HepG2 (cell line): ENCODE measurements around the gene MTA1. TPM values are rescaled to one million over a fixed set of nuclear protein-coding genes. Genes with fewer than 3 reads are reported as not detected.

Source experiments
- AGO1 ChIP-seq: fragments of 200-400 bp; formaldehyde crosslinking; IDR thresholded peaks from 2 replicates; pipeline ENCODE4 v1.6.1; 2017; ENCODE audit warnings: mild to moderate bottlenecking, low read depth, low read length, moderate library complexity; ENCODE audit not compliant: poor library complexity, severe bottlenecking
- GTF2F1 ChIP-seq: fragments of 150-350 bp; IDR thresholded peaks from 2 replicates; pipeline ENCODE4 v1.6.1; 2014; ENCODE audit warnings: low read length
- HDAC1 ChIP-seq: sonication (generic); formaldehyde crosslinking; IDR thresholded peaks from 2 replicates; pipeline ENCODE4 v1.5.1; 2020; ENCODE audit warnings: mild to moderate bottlenecking, missing genetic modification reagents
- HNF1B ChIP-seq: sonication (generic); formaldehyde crosslinking; IDR thresholded peaks from 2 replicates; pipeline ENCODE4 v1.5.1; 2020; ENCODE audit warnings: mild to moderate bottlenecking, moderate library complexity, missing genetic modification reagents
- JARID2 ChIP-seq: sonication (generic); formaldehyde crosslinking; IDR thresholded peaks from 2 replicates; pipeline ENCODE4 v1.8.1; 2023; ENCODE audit warnings: missing genetic modification reagents, inconsistent platforms; ENCODE audit not compliant: insufficient replicate concordance
- SRF ChIP-seq: IDR thresholded peaks from 2 replicates; pipeline ENCODE4 v1.6.1; 2011; ENCODE audit warnings: mild to moderate bottlenecking, low read depth, low read length, moderate library complexity
- ZBTB1 ChIP-seq: sonication (generic); formaldehyde crosslinking; IDR thresholded peaks from 2 replicates; pipeline ENCODE4 v1.4.0; 2020; ENCODE audit warnings: missing genetic modification reagents, borderline replicate concordance
- ZBTB4 ChIP-seq: sonication (generic); formaldehyde crosslinking; IDR thresholded peaks from 2 replicates; pipeline ENCODE4 v1.4.0; 2020; ENCODE audit warnings: missing genetic modification reagents, mild to moderate bottlenecking, borderline replicate concordance
- ZBTB44 ChIP-seq: sonication (generic); formaldehyde crosslinking; IDR thresholded peaks from 2 replicates; pipeline ENCODE4 v1.4.0; 2020; ENCODE audit warnings: missing genetic modification reagents
- ZIK1 ChIP-seq: sonication (generic); formaldehyde crosslinking; IDR thresholded peaks from 2 replicates; pipeline ENCODE4 v1.5.0; 2020; ENCODE audit warnings: mild to moderate bottlenecking, low read depth, missing genetic modification reagents, borderline replicate concordance
- ZNF597 ChIP-seq: sonication (generic); formaldehyde crosslinking; IDR thresholded peaks from 2 replicates; pipeline ENCODE4 v1.5.0; 2020; ENCODE audit warnings: missing genetic modification reagents
- ZNF75D ChIP-seq: sonication (generic); formaldehyde crosslinking; IDR thresholded peaks from 2 replicates; pipeline ENCODE4 v1.8.1; 2023; ENCODE audit warnings: missing genetic modification reagents, mild to moderate bottlenecking, borderline replicate concordance
- ZNF83 ChIP-seq: sonication (generic); formaldehyde crosslinking; IDR thresholded peaks from 2 replicates; pipeline ENCODE4 v1.4.0; 2020; ENCODE audit warnings: missing genetic modification reagents, mild to moderate bottlenecking, borderline replicate concordance
- ZSCAN9 ChIP-seq: IDR thresholded peaks from 2 replicates; pipeline ENCODE4 v1.6.1; 2016; ENCODE audit warnings: borderline replicate concordance
- polyA plus RNA-seq, 8 experiments: library from polyadenylated mRNA; depleted of rRNA in 3 of 8; stranded (reverse) in 7 of 8; unstranded in 1 of 8; fragments of >200 nt; fragmentation: Illumina TruSeq in 4 of 8; extraction: Trizol in 4 of 8; gene quantifications; 2 replicates each; pipeline versions ENCODE4 v1.2.1 to v1.2.3, GENCODE V29; 2011 to 2016; ENCODE audit warnings: low read depth in 4 of 8, missing spikeins in 1 of 8, mixed read lengths in 1 of 8; ENCODE audit not compliant: insufficient read depth in 1 of 8
- total RNA-seq, 5 experiments: library from RNA; depleted of rRNA; stranded (reverse); fragments of >200 nt; fragmentation: Illumina TruSeq; extraction: Trizol; gene quantifications; 2 replicates each; pipeline ENCODE4 v1.2.3, GENCODE V29; 2016; ENCODE audit warnings: low read depth in 1 of 5
- TF ChIP-seq, protein P1 (sequence below): fragments of 450-650 bp; IDR thresholded peaks from 2 replicates; pipeline ENCODE4 v1.6.1; 2017; ENCODE audit warnings: mild to moderate bottlenecking
- TF ChIP-seq, protein P2 (sequence below): sonication (generic); formaldehyde crosslinking; conservative IDR thresholded peaks from 2 replicates; pipeline ENCODE4 v1.4.0; 2020; ENCODE audit warnings: missing genetic modification reagents

Gene MTA1
- total and polyA plus RNA-seq, 2 of the 13 experiments (the other 11 are each of a cell fraction or from before 2014, with no cell fraction given): 35.2 to 85.8 TPM

DNA sequence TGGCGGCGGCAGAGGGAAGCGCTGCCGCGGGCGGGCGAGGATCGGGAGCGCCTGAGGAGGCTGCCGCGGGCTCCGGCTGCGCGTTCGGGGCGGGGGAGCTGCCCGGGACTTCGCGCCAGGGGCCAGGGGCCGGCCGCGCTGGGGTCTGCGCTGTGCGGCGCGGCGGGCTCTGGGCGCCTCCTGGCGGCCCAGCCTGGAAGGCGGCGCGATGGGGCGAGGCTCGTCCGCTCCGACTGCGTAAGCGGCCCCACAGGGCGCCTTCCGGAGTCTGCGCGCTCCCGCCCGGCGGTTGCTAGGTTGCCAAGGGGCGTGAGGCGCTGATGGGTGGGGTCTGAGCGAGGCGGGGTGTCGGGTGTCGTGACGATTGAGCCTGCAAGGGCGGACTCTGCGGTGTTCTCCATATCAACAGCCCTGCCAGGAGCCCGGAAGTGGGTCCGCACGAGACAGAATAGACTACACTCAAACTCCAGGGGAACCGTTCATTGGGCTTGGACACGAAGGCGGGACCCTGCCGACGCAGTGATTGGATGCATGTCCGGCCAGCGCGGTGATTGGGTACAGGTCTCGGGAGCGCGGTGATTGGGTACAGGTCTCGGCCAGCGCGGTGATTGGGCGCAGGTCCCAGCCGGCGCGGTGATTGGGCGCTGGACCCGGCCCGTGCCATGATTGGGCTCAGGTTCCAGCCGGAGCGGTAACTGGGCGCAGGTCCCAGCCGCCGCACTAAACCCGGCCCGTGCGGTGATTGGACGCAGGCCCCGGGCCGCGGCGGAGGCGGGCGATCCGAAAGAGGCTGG lies 71.1 kb downstream of the MTA1 start, which contains the start of gene TEDC1 (continued):
- TF ChIP-seq ZNF75D (no peak), HDAC1 (CRISPR knock-in tag) (peak; percentile 74), HNF1B (CRISPR knock-in tag) (peak; percentile 91), JARID2 (no peak), ZNF83 (CRISPR knock-in tag) (peak; percentile 44; the same call in 1 of the 2 replicates), ZSCAN9 (CRISPR knock-in tag) (0 out of 2 replicates have a peak, but pooled peaks have one; percentile 36), GTF2F1 (no peak), ZBTB44 (CRISPR knock-in tag) (no peak), SRF (0 out of 2 replicates have a peak, but pooled peaks have one; percentile 33), ZNF597 (no peak), ZIK1 (CRISPR knock-in tag) (no peak), ZBTB1 (CRISPR knock-in tag) (no peak), ZBTB4 (CRISPR knock-in tag) (no peak), AGO1 (peak; percentile 100)
- TF ChIP-seq, protein P1, sequence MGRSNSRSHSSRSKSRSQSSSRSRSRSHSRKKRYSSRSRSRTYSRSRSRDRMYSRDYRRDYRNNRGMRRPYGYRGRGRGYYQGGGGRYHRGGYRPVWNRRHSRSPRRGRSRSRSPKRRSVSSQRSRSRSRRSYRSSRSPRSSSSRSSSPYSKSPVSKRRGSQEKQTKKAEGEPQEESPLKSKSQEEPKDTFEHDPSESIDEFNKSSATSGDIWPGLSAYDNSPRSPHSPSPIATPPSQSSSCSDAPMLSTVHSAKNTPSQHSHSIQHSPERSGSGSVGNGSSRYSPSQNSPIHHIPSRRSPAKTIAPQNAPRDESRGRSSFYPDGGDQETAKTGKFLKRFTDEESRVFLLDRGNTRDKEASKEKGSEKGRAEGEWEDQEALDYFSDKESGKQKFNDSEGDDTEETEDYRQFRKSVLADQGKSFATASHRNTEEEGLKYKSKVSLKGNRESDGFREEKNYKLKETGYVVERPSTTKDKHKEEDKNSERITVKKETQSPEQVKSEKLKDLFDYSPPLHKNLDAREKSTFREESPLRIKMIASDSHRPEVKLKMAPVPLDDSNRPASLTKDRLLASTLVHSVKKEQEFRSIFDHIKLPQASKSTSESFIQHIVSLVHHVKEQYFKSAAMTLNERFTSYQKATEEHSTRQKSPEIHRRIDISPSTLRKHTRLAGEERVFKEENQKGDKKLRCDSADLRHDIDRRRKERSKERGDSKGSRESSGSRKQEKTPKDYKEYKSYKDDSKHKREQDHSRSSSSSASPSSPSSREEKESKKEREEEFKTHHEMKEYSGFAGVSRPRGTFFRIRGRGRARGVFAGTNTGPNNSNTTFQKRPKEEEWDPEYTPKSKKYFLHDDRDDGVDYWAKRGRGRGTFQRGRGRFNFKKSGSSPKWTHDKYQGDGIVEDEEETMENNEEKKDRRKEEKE: no peak
- TF ChIP-seq, protein P2, sequence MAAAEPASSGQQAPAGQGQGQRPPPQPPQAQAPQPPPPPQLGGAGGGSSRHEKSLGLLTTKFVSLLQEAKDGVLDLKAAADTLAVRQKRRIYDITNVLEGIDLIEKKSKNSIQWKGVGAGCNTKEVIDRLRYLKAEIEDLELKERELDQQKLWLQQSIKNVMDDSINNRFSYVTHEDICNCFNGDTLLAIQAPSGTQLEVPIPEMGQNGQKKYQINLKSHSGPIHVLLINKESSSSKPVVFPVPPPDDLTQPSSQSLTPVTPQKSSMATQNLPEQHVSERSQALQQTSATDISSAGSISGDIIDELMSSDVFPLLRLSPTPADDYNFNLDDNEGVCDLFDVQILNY (CRISPR knock-in tag): peak; percentile 96
